A549 (cell line): ENCODE measurements around the gene CMTM2. TPM values are rescaled to one million over a fixed set of nuclear protein-coding genes. Genes with fewer than 3 reads are reported as not detected.
"Not testable (repeated sequence)": the region's sequence is repeated elsewhere in the genome, so short reads cannot be mapped to it uniquely, and the experiment has no call there.

Source experiments
- ATAC-seq, 2 experiments: fragments of 200-7000 bp in 1 of 2; fragments of >200 bp in 1 of 2; cut with Nextera tagmentation in 1 of 2; cut with Tn5 transposase in 1 of 2; 3 replicates each; pipeline versions ENCODE4 v1.8.0 to v1.9.1; 2018 to 2020; ENCODE audit warnings: mild to moderate bottlenecking in 1 of 2, moderate library complexity in 1 of 2
- CTCF ChIA-PET: fragments of 300-600 bp; sonication (Branson Sonifier 250); formaldehyde crosslinking; extraction: SDS; loops from one replicate; lab custom pipeline; 2021; ENCODE audit warnings: antibody characterized with exemption, inconsistent platforms; lab: Yijun Ruan, JAX
- POLR2A ChIA-PET: fragments of 350-600 bp; formaldehyde crosslinking; extraction: SDS; loops from one replicate; lab custom pipeline; 2021; ENCODE audit warnings: antibody characterized with exemption, inconsistent platforms; lab: Yijun Ruan, JAX
- DNase-seq, 2 experiments: peaks; one replicate each; pipeline versions ENCODE4 v3.0.0 to v3.0.0-alpha.2; 2011 to 2016; ENCODE audit warnings: low read depth in 1 of 2, low spot score in 1 of 2
- FAIRE-seq: peaks from 2 replicates; lab custom pipeline; 2011; peaks lifted over from hg19 to GRCh38; lab: Jason Lieb, UNC
- H3K27ac ChIP-seq, 2 experiments: fragments of >200 bp; sonication (Bioruptor Twin); formaldehyde crosslinking; 3 replicates each; pipeline ENCODE4 v1.5.1; 2016 to 2017
- H3K4me1 ChIP-seq: fragments of >200 bp; sonication (Bioruptor Twin); formaldehyde crosslinking; 3 replicates; pipeline ENCODE4 v1.6.1; 2016
- H3K4me2 ChIP-seq: fragments of >200 bp; sonication (Bioruptor Twin); formaldehyde crosslinking; 3 replicates; pipeline ENCODE4 v1.6.1; 2016
- H3K4me3 ChIP-seq: fragments of >200 bp; sonication (Bioruptor Twin); formaldehyde crosslinking; 3 replicates; pipeline ENCODE4 v1.5.1; 2016
- H3K9me3 ChIP-seq: fragments of >200 bp; sonication (Bioruptor Twin); formaldehyde crosslinking; 3 replicates; pipeline ENCODE4 v1.6.1; 2016
- BHLHE40 ChIP-seq: IDR thresholded peaks from 2 replicates; pipeline ENCODE4 v1.6.1; 2012; ENCODE audit warnings: low read depth, low read length, inconsistent platforms
- CHD4 ChIP-seq: fragments of 200-600 bp; sonication (generic); IDR thresholded peaks from 2 replicates; pipeline ENCODE4 v1.6.1; 2016; ENCODE audit warnings: antibody characterized with exemption, mild to moderate bottlenecking, borderline replicate concordance
- EHMT2 ChIP-seq: fragments of 200-600 bp; sonication (generic); IDR thresholded peaks from 2 replicates; pipeline ENCODE4 v1.6.1; 2016; ENCODE audit warnings: antibody characterized with exemption, low read depth, mild to moderate bottlenecking, moderate library complexity
- ELK1 ChIP-seq: fragments of 150-350 bp; IDR thresholded peaks from 2 replicates; pipeline ENCODE4 v1.6.1; 2014; ENCODE audit warnings: low read depth, mild to moderate bottlenecking, low read length
- HDAC2 ChIP-seq: fragments of 200-600 bp; sonication (generic); IDR thresholded peaks from 2 replicates; pipeline ENCODE4 v1.6.1; 2016
- HEYL ChIP-seq: fragments of 250-450 bp; sonication (Bioruptor Pico); IDR thresholded peaks from 2 replicates; pipeline ENCODE4 v1.8.0; 2021; ENCODE audit warnings: mild to moderate bottlenecking, moderate library complexity
- HOXA7 ChIP-seq: fragments of 250-450 bp; sonication (Bioruptor Pico); IDR thresholded peaks from 2 replicates; pipeline ENCODE4 v1.5.0; 2020; ENCODE audit warnings: mild to moderate bottlenecking, moderate library complexity
- JUNB ChIP-seq: fragments of >200 bp; sonication (Bioruptor Twin); formaldehyde crosslinking; IDR thresholded peaks from 2 replicates; pipeline ENCODE4 v1.6.1; 2016
- MYC ChIP-seq: IDR thresholded peaks from 2 replicates; pipeline ENCODE4 v1.6.1; 2012; ENCODE audit warnings: mild to moderate bottlenecking, inconsistent platforms, low read length, improper control_type of control experiment, borderline replicate concordance
- NPAS2 ChIP-seq: fragments of 250-450 bp; sonication (Bioruptor Pico); IDR thresholded peaks from 2 replicates; pipeline ENCODE4 v1.8.0; 2022; ENCODE audit warnings: mild to moderate bottlenecking, moderate library complexity, borderline replicate concordance
- RFX5 ChIP-seq: fragments of 450-650 bp; IDR thresholded peaks from 2 replicates; pipeline ENCODE4 v1.7.1; 2014; ENCODE audit warnings: antibody characterized with exemption, mild to moderate bottlenecking, moderate library complexity
- RNF2 ChIP-seq: fragments of 200-600 bp; sonication (generic); IDR thresholded peaks from 2 replicates; pipeline ENCODE4 v1.6.1; 2016; ENCODE audit warnings: low read depth, mild to moderate bottlenecking, antibody characterized with exemption, moderate library complexity, borderline replicate concordance
- WGBS: methylation state at CpG from one replicate; pipeline ENCODE4 v1.1.6; 2017; ENCODE audit errors: missing lambda C conversion rate; 5-methylcytosine and 5-hydroxymethylcytosine counted together
- polyA plus RNA-seq, 4 experiments: library from polyadenylated mRNA; depleted of rRNA in 3 of 4; stranded (reverse); fragments of >200 nt; fragmentation: RNase III in 1 of 4; extraction: RNeasy Plus Mini Kit Qiagen cat#74134 plus additional on column Dnase treatment in 1 of 4; gene quantifications; 2 replicates in 3 of 4; 3 replicates in 1 of 4; pipeline ENCODE4 v1.2.3, GENCODE V29; 2011 to 2017
- TF ChIP-seq, protein P1 (sequence below): fragments of 250-450 bp; sonication (Bioruptor Pico); IDR thresholded peaks from 2 replicates; pipeline ENCODE4 v1.5.0; 2020; ENCODE audit warnings: low read depth, mild to moderate bottlenecking, moderate library complexity
- TF ChIP-seq, protein P2 (sequence below): fragments of 450-650 bp; IDR thresholded peaks from 2 replicates; pipeline ENCODE4 v1.6.1; 2014; ENCODE audit warnings: antibody characterized with exemption
- TF ChIP-seq, protein P3 (sequence below): fragments of 200-600 bp; sonication (generic); IDR thresholded peaks from 2 replicates; pipeline ENCODE4 v1.6.1; 2016; ENCODE audit warnings: antibody characterized with exemption, mild to moderate bottlenecking, moderate library complexity
- TF ChIP-seq, protein P4 (sequence below): fragments of >200 bp; sonication (Bioruptor Twin); formaldehyde crosslinking; IDR thresholded peaks from 2 replicates; pipeline ENCODE4 v1.6.1; 2016

CMTM2 gene
- polyA plus RNA-seq, 2 of the 4 experiments (the other 2 are of a cell fraction) = 0.15 TPM; not detected in 1

DNA sequence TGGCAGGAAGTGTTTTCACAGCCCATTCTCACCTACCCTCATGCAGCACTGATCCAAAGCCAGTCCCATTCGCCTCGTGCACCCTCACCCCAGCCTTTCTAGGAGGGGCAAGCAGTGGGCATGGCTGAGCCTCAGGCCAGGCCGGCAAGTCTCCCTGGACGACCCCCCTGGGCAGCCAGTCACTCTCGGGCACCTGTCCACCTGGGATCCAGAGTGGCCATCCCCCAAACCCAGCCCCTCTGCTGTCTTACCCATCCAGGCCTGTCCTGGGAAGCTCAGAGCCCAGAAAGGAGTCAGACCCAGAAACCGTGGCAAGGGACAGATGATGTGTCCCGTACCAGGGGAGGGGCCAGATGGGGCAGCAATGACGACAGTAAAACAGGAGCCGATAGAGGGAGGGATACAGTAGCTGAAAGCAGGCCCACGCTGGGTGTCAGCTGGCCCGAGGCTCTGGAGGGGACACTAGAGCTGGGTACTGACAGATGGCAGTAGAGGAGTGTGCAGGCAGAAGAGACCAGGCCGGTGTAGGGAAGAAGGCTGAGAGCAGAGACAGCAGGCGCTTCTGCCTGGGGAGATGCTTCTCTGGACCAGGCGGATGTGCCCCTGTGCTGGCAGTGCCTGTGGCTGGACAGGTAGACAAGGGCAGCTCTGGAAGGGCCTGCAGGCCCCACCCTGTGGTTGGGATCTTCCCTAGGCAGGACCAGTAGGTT, 31.0 kb downstream of the CMTM2 start:
- Histone ChIP-seq H3K27ac (no peak overlapping the region), H3K4me2 (no peak overlapping the region), H3K4me3 (no peak overlapping the region)
- DNase-seq = no peak
- POLR2A ChIA-PET = no interaction called here
- WGBS = 94% methylated on average over 11 of the region's 14 CpGs
- CTCF ChIA-PET = interaction anchor here (1.4 to 6.4 kb wide), 10 partner anchors 10 to 258 kb away, joined by 3 to 60 read pairs (median 20); partner anchors contain the start of genes CMTM1 and CMTM4
- no peak for FAIRE-seq
- TF ChIP-seq HDAC2 (no peak), CHD4 (no peak), MYC (no peak), HEYL (CRISPR knock-in tag) (no peak), HOXA7 (CRISPR knock-in tag) (no peak), NPAS2 (CRISPR knock-in tag) (no peak), JUNB (no peak), RNF2 (no peak), RFX5 (no peak), ELK1 (no peak), BHLHE40 (no peak), EHMT2 (no peak)
- TF ChIP-seq, protein P1, sequence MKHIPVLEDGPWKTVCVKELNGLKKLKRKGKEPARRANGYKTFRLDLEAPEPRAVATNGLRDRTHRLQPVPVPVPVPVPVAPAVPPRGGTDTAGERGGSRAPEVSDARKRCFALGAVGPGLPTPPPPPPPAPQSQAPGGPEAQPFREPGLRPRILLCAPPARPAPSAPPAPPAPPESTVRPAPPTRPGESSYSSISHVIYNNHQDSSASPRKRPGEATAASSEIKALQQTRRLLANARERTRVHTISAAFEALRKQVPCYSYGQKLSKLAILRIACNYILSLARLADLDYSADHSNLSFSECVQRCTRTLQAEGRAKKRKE (CRISPR knock-in tag) = no peak
- TF ChIP-seq, protein P2, sequence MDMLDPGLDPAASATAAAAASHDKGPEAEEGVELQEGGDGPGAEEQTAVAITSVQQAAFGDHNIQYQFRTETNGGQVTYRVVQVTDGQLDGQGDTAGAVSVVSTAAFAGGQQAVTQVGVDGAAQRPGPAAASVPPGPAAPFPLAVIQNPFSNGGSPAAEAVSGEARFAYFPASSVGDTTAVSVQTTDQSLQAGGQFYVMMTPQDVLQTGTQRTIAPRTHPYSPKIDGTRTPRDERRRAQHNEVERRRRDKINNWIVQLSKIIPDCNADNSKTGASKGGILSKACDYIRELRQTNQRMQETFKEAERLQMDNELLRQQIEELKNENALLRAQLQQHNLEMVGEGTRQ = no peak
- TF ChIP-seq, protein P3, sequence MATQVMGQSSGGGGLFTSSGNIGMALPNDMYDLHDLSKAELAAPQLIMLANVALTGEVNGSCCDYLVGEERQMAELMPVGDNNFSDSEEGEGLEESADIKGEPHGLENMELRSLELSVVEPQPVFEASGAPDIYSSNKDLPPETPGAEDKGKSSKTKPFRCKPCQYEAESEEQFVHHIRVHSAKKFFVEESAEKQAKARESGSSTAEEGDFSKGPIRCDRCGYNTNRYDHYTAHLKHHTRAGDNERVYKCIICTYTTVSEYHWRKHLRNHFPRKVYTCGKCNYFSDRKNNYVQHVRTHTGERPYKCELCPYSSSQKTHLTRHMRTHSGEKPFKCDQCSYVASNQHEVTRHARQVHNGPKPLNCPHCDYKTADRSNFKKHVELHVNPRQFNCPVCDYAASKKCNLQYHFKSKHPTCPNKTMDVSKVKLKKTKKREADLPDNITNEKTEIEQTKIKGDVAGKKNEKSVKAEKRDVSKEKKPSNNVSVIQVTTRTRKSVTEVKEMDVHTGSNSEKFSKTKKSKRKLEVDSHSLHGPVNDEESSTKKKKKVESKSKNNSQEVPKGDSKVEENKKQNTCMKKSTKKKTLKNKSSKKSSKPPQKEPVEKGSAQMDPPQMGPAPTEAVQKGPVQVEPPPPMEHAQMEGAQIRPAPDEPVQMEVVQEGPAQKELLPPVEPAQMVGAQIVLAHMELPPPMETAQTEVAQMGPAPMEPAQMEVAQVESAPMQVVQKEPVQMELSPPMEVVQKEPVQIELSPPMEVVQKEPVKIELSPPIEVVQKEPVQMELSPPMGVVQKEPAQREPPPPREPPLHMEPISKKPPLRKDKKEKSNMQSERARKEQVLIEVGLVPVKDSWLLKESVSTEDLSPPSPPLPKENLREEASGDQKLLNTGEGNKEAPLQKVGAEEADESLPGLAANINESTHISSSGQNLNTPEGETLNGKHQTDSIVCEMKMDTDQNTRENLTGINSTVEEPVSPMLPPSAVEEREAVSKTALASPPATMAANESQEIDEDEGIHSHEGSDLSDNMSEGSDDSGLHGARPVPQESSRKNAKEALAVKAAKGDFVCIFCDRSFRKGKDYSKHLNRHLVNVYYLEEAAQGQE = no peak
- TF ChIP-seq, protein P4, sequence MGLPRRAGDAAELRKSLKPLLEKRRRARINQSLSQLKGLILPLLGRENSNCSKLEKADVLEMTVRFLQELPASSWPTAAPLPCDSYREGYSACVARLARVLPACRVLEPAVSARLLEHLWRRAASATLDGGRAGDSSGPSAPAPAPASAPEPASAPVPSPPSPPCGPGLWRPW = no peak
- TF ChIP-seq, all 56 proteins: peak for 0
- Histone ChIP-seq H3K4me1 (peaks cover 26% of the 10 kb centered on the region), H3K9me3 (no peaks in the 10 kb centered on the region)
- ATAC-seq = no peak

GRCh38 chr16:66611911-66612310, 32.6 kb downstream of the CMTM2 start:
- H3K27ac ChIP-seq, H3K4me3 ChIP-seq, ATAC-seq, H3K9me3 ChIP-seq, POLR2A ChIA-PET, DNase-seq, H3K4me2 ChIP-seq, FAIRE-seq: not testable (repeated sequence)
- peaks cover 15% of the 10 kb centered on the region for H3K4me1 ChIP-seq
- 96% methylated on average over 8 of the region's 8 CpGs for WGBS
- CTCF ChIA-PET = interaction anchor here (0.9 to 6.4 kb wide), 4 partner anchors 40 to 117 kb away, joined by 3 to 60 read pairs (median 14); no protein-coding TSS in a partner anchor
